ENCODE data around the gene SLA2. TPM values are rescaled to one million over a fixed set of nuclear protein-coding genes. Genes with fewer than 3 reads are reported as not detected.

The SLA2 gene
- total and polyA plus RNA-seq, 2 of the 8 experiments (the other 6 are each of a cell fraction or from before 2014, with no cell fraction given): 0.18 TPM; not detected in 1

GRCh38 chr20:36628076-36628475 lies 17.9 kb downstream of the SLA2 start (continued):
- no peak for TF ChIP-seq BACH1 (IDR thresholded peaks at IDR 0.05; ENCODE audit: low read length)
- TF ChIP-seq KDM5A (IDR thresholded peaks at IDR 0.05; ENCODE audit: low read length): no peak
- TF ChIP-seq USF2 (IDR thresholded peaks at IDR 0.05; ENCODE audit: low read length): no peak
- no peak for TF ChIP-seq FOSL1 (IDR thresholded peaks at IDR 0.05; ENCODE audit: insufficient read depth, low read depth, low read length)
- no peak for TF ChIP-seq SUZ12 (IDR thresholded peaks at IDR 0.05; ENCODE audit: low read length)
- TF ChIP-seq SIX5 (IDR thresholded peaks at IDR 0.05; ENCODE audit: low read depth, low read length): no peak
- TF ChIP-seq TAF7 (optimal IDR thresholded peaks at IDR 0.05; ENCODE audit: borderline replicate concordance, low read depth, low read length): no peak
- TF ChIP-seq, protein P1, sequence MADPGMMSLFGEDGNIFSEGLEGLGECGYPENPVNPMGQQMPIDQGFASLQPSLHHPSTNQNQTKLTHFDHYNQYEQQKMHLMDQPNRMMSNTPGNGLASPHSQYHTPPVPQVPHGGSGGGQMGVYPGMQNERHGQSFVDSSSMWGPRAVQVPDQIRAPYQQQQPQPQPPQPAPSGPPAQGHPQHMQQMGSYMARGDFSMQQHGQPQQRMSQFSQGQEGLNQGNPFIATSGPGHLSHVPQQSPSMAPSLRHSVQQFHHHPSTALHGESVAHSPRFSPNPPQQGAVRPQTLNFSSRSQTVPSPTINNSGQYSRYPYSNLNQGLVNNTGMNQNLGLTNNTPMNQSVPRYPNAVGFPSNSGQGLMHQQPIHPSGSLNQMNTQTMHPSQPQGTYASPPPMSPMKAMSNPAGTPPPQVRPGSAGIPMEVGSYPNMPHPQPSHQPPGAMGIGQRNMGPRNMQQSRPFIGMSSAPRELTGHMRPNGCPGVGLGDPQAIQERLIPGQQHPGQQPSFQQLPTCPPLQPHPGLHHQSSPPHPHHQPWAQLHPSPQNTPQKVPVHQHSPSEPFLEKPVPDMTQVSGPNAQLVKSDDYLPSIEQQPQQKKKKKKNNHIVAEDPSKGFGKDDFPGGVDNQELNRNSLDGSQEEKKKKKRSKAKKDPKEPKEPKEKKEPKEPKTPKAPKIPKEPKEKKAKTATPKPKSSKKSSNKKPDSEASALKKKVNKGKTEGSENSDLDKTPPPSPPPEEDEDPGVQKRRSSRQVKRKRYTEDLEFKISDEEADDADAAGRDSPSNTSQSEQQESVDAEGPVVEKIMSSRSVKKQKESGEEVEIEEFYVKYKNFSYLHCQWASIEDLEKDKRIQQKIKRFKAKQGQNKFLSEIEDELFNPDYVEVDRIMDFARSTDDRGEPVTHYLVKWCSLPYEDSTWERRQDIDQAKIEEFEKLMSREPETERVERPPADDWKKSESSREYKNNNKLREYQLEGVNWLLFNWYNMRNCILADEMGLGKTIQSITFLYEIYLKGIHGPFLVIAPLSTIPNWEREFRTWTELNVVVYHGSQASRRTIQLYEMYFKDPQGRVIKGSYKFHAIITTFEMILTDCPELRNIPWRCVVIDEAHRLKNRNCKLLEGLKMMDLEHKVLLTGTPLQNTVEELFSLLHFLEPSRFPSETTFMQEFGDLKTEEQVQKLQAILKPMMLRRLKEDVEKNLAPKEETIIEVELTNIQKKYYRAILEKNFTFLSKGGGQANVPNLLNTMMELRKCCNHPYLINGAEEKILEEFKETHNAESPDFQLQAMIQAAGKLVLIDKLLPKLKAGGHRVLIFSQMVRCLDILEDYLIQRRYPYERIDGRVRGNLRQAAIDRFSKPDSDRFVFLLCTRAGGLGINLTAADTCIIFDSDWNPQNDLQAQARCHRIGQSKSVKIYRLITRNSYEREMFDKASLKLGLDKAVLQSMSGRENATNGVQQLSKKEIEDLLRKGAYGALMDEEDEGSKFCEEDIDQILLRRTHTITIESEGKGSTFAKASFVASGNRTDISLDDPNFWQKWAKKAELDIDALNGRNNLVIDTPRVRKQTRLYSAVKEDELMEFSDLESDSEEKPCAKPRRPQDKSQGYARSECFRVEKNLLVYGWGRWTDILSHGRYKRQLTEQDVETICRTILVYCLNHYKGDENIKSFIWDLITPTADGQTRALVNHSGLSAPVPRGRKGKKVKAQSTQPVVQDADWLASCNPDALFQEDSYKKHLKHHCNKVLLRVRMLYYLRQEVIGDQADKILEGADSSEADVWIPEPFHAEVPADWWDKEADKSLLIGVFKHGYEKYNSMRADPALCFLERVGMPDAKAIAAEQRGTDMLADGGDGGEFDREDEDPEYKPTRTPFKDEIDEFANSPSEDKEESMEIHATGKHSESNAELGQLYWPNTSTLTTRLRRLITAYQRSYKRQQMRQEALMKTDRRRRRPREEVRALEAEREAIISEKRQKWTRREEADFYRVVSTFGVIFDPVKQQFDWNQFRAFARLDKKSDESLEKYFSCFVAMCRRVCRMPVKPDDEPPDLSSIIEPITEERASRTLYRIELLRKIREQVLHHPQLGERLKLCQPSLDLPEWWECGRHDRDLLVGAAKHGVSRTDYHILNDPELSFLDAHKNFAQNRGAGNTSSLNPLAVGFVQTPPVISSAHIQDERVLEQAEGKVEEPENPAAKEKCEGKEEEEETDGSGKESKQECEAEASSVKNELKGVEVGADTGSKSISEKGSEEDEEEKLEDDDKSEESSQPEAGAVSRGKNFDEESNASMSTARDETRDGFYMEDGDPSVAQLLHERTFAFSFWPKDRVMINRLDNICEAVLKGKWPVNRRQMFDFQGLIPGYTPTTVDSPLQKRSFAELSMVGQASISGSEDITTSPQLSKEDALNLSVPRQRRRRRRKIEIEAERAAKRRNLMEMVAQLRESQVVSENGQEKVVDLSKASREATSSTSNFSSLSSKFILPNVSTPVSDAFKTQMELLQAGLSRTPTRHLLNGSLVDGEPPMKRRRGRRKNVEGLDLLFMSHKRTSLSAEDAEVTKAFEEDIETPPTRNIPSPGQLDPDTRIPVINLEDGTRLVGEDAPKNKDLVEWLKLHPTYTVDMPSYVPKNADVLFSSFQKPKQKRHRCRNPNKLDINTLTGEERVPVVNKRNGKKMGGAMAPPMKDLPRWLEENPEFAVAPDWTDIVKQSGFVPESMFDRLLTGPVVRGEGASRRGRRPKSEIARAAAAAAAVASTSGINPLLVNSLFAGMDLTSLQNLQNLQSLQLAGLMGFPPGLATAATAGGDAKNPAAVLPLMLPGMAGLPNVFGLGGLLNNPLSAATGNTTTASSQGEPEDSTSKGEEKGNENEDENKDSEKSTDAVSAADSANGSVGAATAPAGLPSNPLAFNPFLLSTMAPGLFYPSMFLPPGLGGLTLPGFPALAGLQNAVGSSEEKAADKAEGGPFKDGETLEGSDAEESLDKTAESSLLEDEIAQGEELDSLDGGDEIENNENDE (IDR thresholded peaks at IDR 0.05; ENCODE audit: insufficient replicate concordance, low read length): no peak
- no peak for TF ChIP-seq TCF12 (IDR thresholded peaks at IDR 0.05; ENCODE audit: low read depth, low read length)
- TF ChIP-seq SP1 (IDR thresholded peaks at IDR 0.05; ENCODE audit: low read depth, low read length): no peak
